Activated T-cell treated with anti-CD3 and anti-CD28 coated beads, Interleukin-2, amount 50 U/mL, for 4 hours (primary cell): ENCODE results near the gene NR5A1. TPM values are rescaled to one million over a fixed set of nuclear protein-coding genes. Genes with fewer than 3 reads are reported as not detected.
A peak's percentile ranks its signal among the peaks of the same experiment; 100 is the strongest.

Source experiments
- ATAC-seq, 2 donors: fragments of 200-7000 bp; cut with Tn5 transposase; one replicate each; pipeline ENCODE4 v1.10.0; 2021
- DNase-seq: peaks from one replicate; pipeline ENCODE4 v3.0.0-alpha.2; 2020
- H3K27me3 Mint-ChIP-seq: one replicate; pipeline ENCODE4 v1.8.0; 2021; ENCODE audit warnings: low read depth, mixed read lengths
- H3K36me3 Mint-ChIP-seq: one replicate; pipeline ENCODE4 v1.8.0; 2022; ENCODE audit warnings: mixed read lengths; ENCODE audit not compliant: insufficient read depth
- H3K4me1 Mint-ChIP-seq: one replicate; pipeline ENCODE4 v1.8.0; 2021; ENCODE audit warnings: low read depth, mixed read lengths
- H3K4me3 Mint-ChIP-seq: one replicate; pipeline ENCODE4 v1.8.0; 2021; ENCODE audit warnings: mild to moderate bottlenecking, moderate library complexity, mixed read lengths
- H3K9me3 Mint-ChIP-seq: one replicate; pipeline ENCODE4 v1.8.0; 2021; ENCODE audit warnings: mixed read lengths
- total RNA-seq, 3 donors: library from RNA; stranded (reverse); gene quantifications; one replicate each; pipeline ENCODE4 v1.2.1, GENCODE V29; 2021

NR5A1 gene
- total RNA-seq, 3 donors from 2014 or later, result 0.08 to 0.16 (median 0.15) TPM

DNA sequence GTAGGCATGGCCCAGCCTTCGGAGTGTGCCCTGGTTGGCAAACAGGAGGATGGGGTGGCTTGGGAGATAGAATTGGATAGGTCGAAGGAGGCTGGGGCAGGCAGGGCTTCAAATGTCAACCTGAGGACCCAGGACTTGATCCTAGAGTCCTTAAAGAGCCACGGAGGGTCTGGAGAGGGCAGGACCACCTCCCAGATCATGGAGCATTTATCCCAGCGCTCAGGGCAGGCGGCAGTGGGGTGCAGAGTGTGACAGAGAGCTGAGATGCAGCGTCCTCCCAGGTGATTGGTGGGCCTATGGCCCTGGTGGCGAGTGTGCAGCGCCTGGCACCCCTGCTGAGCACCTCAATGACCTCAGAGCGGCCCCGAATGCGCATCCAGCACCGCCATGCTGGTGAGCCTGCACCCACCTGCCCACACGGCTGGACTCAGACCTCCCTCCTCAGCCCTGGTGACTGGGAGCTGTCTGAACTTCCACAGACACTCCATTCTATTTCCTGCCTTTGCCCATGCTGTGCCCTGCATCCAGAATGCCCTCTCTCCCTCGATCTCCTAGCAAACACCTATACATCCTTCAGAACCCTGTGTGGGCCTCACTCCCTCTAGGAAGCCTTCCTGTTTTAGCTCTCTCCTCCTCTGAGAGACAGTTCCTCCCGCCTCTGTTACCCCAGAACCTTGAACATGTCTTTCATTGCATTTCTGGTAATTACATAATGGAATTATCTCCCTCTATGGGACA is 50.7 kb downstream of the NR5A1 start:
- Mint-ChIP-seq H3K9me3 (peaks cover 5% of the 10 kb centered on the region), H3K27me3 (peaks cover 13% of the 10 kb centered on the region), H3K4me1 (no peaks in the 10 kb centered on the region), H3K4me3 (no peak overlapping the region), H3K36me3 (no peaks in the 10 kb centered on the region)
- ATAC-seq (no peak), DNase-seq (no peak)

DNA sequence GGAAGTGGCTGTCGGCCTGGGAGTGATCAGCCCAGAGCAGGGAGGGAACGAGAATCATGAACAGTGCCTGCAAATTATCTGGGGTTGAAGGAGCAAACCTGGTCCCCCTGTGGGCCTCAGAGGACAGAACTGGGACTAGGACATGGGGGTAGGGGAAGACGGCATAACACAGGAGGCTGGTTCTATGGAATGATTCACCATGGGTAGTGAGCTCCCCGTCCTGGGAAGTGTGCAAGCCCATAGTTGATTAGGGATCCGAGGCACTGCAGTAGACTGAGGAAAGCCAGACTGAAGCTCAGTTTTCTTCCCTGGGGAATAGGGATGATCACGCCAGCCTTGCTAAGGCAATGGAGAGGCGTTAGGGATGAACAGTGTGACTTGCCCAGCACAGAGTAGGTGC is 51.4 kb downstream of the NR5A1 start:
- peaks cover 1% of the 10 kb centered on the region for H3K4me1 Mint-ChIP-seq
- ATAC-seq (no peak), DNase-seq (no peak)
- no peak overlapping the region for H3K4me3 Mint-ChIP-seq
- no peaks in the 10 kb centered on the region for H3K36me3 Mint-ChIP-seq
- H3K9me3 Mint-ChIP-seq, result peaks cover 5% of the 10 kb centered on the region
- peaks cover 20% of the 10 kb centered on the region for H3K27me3 Mint-ChIP-seq

DNA sequence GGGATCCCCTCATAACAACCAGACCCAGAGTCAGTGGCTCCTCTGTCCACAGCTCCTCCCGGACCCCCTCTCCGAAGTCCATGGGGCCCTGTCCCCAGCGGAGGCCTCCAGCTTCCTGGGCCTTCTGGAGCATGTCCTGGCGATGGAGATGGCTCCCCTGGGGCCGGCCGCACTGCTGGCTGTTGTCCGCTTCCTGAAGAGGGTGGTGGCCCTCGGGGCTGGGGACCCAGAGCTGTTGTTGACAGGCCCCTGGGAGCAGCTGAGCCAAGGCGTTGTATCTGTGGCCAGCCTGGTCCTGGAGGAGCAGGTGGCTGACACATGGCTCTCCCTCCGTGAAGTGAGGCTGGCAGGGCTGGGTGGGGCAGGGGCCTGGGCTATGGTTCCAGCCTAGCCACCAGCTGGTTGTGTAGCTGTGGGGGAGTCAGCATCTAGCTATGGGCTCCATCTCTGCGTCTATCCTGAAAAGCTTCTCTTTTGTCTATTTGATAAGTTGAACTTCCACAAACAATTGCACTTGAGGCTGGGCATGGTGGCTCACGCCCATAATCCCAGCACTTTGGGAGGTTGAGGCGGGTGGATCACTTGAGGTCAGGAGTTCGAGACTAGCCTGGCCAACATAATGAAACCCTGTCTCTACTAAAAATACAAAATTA is 52.3 kb downstream of the NR5A1 start:
- H3K9me3 Mint-ChIP-seq, result no peaks in the 10 kb centered on the region
- no peak overlapping the region for H3K4me3 Mint-ChIP-seq
- no peaks in the 10 kb centered on the region for H3K36me3 Mint-ChIP-seq
- peaks cover 28% of the 10 kb centered on the region for H3K27me3 Mint-ChIP-seq
- no peak for ATAC-seq
- H3K4me1 Mint-ChIP-seq, result peaks cover 1% of the 10 kb centered on the region
- no peak for DNase-seq

DNA sequence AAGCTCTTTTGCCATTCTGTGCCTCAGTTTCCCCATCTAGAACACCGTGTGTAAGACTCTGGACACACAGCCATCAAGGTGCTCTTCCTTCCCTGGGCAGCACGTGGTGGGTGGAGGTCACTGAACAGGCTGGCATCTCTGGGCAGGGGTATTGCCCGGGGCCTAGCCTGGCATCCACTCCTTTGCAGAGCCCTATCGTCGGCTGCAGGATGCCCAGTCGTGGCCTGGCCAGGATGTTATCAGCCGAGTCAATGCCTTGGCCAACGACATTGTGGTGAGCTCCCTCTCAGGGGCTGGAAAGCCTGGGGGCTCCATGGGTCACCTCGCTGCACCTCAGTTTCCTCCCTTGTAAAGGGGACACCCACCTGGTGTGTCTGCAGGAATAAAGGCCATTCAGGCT is 52.9 kb downstream of the NR5A1 start:
- ATAC-seq (no peak), DNase-seq (no peak)
- Mint-ChIP-seq H3K36me3 (no peaks in the 10 kb centered on the region), H3K4me1 (peaks cover 1% of the 10 kb centered on the region), H3K4me3 (no peak overlapping the region), H3K9me3 (no peaks in the 10 kb centered on the region), H3K27me3 (peaks cover 34% of the 10 kb centered on the region)

DNA sequence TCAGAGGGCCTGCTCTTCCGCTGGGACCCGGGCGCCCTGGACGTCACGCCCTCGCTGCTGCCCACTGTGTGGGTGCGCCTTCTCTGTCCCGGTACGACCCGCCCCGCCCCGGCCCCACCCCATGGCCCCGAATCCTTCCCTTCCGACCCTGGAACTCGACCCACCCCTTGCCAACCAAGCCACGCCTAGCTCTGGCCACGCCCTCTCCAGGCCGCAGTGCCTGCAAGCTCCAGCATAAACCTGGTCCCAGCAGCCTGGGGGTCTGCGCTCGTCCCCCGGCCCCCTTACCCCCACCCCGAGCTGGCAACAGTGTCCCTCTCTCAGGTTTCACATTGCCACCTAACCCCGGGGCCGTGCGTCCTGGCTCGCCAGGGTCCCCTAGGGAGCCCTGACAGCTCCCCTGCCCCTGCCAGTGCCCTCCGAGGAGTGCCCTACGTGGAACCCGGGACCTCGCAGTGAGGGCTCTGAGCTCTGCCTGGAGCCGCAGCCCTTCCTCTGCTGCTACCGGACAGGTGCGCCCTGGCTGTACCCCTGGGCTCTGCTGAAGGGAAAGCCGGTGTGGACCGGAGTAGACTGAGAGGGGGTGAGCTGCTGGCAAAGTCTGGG is 53.5 kb downstream of the NR5A1 start:
- no peak for ATAC-seq
- no peaks in the 10 kb centered on the region for H3K9me3 Mint-ChIP-seq
- H3K4me3 Mint-ChIP-seq, result no peak overlapping the region
- H3K27me3 Mint-ChIP-seq, result peaks cover 35% of the 10 kb centered on the region
- no peaks in the 10 kb centered on the region for H3K36me3 Mint-ChIP-seq
- DNase-seq, result no peak
- peaks cover 1% of the 10 kb centered on the region for H3K4me1 Mint-ChIP-seq

DNA sequence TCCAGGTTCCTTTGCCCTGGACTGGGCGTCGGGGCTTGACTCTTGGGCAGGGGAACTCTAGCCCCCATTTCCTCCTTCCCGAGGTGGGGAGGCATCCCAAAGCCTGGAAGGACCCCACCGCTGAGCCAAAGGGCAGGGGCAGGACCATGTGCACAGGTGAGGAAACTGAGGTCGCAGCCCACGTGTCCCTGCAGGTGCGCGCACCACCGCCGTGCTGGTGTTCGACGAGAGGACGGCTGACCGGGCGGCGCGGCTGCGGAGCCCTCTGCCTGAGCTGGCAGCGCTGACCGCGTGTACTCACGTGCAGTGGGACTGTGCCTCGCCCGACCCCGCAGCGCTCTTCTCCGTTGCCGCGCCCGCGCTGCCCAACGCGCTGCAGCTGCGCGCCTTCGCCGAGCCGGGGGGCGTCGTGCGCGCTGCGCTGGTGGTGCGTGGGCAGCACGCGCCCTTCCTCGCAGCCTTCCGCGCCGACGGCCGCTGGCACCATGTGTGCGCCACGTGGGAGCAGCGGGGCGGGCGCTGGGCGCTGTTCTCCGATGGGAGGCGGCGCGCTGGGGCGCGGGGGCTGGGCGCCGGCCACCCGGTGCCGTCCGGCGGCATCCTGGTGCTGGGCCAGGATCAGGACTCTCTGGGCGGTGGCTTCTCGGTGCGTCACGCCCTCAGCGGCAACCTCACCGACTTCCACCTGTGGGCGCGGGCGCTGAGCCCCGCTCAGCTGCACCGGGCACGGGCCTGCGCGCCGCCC is 54.2 kb downstream of the NR5A1 start:
- Mint-ChIP-seq H3K4me1 (peaks cover 1% of the 10 kb centered on the region), H3K9me3 (no peaks in the 10 kb centered on the region), H3K36me3 (no peaks in the 10 kb centered on the region), H3K27me3 (peaks cover 41% of the 10 kb centered on the region), H3K4me3 (no peak overlapping the region)
- ATAC-seq, result no peak
- DNase-seq, result no peak

DNA sequence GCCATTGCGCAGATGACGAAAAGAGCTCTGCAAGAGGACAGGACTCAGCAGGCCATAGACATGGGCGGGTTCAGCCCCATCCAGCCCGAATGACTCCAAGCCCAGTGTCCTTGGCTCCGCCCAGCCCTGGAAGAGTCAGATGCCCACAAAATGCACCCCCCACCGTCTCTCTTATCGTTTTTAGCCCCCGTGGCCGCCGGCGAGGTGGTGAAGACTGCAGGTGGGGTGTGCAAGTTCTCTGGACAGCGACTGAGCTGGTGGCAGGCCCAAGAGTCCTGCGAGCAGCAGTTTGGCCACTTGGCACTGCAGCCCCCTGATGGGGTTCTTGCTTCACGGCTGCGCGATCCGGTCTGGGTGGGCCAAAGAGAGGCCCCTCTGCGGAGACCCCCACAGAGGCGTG is 54.9 kb downstream of the NR5A1 start:
- H3K4me3 Mint-ChIP-seq, result no peak overlapping the region
- no peak for DNase-seq
- peaks cover 38% of the 10 kb centered on the region for H3K27me3 Mint-ChIP-seq
- H3K36me3 Mint-ChIP-seq, result no peaks in the 10 kb centered on the region
- ATAC-seq, result no peak
- H3K9me3 Mint-ChIP-seq, result no peaks in the 10 kb centered on the region
- H3K4me1 Mint-ChIP-seq, result peaks cover 1% of the 10 kb centered on the region

DNA sequence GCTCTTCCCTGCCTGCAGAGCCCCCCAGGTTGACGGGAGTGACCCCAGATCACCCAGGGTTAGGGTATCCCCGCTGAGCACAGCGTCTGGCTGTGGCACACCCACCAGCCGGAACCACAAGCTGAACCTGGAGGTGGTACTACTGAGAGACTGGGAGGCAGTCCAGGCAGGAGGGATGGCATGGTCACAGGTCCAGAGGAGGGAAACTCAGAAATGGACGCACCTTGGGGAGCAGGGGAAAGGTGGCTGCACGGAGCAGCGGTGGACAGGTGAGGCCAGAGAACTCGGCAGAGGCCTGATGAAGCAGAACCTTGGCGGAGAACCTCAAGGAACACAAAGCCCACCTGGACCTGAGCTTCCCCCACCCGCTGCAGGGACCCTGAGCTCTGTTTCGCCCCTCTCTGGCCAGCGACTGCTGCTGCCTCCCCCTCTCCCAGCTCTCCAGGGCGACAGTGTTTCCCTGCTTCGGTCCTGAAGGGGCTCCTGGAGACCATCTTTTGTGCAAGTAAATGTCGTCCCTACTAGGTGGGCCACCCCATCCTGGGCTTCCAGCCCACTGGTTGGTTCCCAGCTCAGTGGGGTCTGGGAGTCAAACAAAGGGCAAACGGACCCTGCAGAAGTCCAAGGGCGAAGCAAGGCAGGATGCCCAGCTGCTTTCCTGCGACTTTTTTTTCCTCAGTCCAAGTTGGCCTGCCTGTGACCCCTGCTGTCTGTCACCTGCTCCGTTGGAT is 56.1 kb downstream of the NR5A1 start:
- Mint-ChIP-seq H3K4me3 (no peak overlapping the region), H3K4me1 (peaks cover 1% of the 10 kb centered on the region)
- DNase-seq, result no peak

DNA sequence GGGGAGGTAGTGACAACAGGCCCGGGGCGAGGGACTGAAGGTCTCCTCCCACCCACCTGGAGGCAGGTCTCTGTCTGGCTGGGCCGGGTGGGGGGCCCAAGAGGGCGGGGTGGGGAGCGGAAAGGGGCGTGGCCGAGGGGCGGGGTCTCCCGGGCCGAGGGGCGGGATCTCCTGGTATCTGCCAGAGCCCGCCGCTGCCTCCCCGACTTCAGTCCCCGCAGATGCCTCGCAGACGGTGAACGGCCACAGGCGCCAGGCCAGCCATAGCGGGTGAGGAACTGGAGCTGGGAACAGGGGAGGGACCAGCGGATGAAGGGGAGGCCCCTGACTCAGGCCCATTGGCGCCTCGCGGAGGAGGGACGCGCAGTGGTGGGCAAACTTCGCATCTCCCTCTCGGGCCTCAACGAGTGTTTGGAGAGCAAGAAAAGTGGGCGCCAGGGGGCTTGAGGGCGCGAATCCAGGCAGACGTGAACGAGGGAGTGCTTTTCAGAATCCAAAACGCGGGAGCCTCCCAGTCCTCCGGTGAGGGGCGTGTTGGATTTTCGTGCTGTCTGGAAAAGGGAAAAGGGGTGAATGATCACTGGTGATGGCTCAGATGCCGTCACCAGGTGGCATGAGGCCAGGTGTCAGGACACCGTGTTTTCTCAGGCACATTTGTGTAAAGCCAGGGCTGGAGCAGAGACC is 56.8 kb downstream of the NR5A1 start, which contains the start of gene ADGRD2:
Gene ADGRD2, plus strand, starts transcription at position 211 of the 684 bp plus-strand sequence. CDS start 1,216 bp downstream, outside the sequence.
- Mint-ChIP-seq H3K27me3 (peaks cover 41% of the 10 kb centered on the region), H3K36me3 (no peaks in the 10 kb centered on the region), H3K4me3 (no peak within 1 kb of the TSS), H3K9me3 (no peaks in the 10 kb centered on the region), H3K4me1 (peaks cover 1% of the 10 kb centered on the region)
- no peak for DNase-seq
- ATAC-seq, result peak; percentile 25 to 36

More for the DNA sequence above, 56.1 kb downstream of the NR5A1 start:
- Mint-ChIP-seq H3K9me3 (no peaks in the 10 kb centered on the region), H3K36me3 (no peaks in the 10 kb centered on the region), H3K27me3 (peaks cover 41% of the 10 kb centered on the region)
- ATAC-seq, result no peak

DNA sequence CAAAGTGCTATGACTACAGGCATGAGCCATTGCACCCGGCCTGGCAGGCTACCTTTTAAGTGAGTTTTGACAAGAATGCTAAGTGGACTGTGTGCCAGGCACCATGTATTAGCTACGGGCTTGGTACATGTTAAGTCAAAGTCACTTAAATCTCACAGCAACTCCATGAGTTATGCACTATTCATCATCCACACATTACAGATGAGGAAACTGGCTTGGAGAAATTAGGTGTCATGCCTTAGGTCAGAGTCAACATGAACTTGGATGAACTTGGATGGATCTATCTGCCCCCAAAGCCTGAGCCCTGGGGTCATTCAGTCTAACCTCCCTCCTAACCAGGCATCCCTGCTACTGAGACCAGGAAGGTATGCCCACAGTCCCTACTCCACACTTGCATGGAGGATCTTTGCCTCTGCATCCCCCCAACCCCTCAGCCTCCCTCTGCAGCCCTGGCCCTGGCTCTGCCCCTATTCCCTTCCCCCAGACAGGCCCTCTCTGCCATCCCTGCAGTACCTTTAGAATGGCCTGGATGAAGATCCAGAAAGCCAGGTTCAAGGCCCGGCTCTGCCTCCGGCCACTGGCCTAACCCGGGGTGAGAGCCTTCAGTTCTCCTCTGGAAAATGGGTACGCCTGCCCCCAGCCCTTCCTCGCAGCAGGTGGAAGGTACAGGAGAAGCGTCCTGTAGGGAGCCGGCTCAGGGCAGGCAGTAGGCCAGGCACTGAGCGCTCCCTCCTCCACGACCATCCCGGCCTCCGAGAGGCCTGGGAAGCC is 57.6 kb downstream of the NR5A1 start:
- Mint-ChIP-seq H3K4me3 (no peak overlapping the region), H3K9me3 (no peaks in the 10 kb centered on the region), H3K36me3 (no peaks in the 10 kb centered on the region), H3K27me3 (peaks cover 45% of the 10 kb centered on the region), H3K4me1 (peaks cover 1% of the 10 kb centered on the region)
- DNase-seq, result no peak
- ATAC-seq, result no peak

DNA sequence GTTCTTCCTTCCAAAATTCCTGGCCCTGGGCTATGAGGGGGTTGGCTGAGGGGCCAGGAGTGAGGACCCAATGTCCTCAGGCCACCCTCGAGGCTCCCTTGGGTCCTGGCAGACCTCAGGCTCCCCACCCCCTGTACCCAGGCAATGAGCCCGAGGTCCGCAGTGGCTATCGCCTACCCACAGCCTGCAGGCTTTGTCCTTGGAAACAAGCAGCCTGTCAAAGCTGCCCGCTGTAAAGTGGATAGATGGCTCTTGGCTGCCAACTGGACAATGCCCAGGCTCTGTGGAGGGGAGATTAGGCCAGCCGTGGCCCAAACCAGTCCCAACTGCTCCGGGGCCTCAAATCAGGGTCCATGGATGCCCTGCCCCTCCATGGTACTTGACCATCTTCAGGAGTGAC is 59.2 kb downstream of the NR5A1 start:
- DNase-seq (no peak), ATAC-seq (no peak)
- Mint-ChIP-seq H3K4me1 (peaks cover 1% of the 10 kb centered on the region), H3K9me3 (no peaks in the 10 kb centered on the region), H3K27me3 (peaks cover 53% of the 10 kb centered on the region), H3K4me3 (no peak overlapping the region), H3K36me3 (no peaks in the 10 kb centered on the region)

DNA sequence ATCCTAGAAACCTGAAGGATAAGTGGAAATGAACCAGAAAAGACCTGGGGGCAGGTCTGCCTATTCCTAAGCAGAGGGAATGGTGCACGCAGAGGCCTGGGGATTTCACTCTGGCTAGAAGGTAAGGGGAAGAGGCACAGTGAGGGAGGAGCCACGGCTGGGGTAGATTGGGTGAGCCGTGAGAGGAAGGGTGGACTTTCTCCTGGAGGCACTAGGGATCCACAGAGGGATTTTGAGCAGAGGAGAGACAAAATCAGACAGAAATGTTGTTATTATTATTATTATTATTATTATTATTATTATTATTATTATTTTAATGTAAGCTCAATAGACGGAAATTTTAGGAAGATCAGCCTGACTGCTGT is 59.9 kb downstream of the NR5A1 start:
- no peak overlapping the region for H3K4me3 Mint-ChIP-seq
- peaks cover 49% of the 10 kb centered on the region for H3K27me3 Mint-ChIP-seq
- H3K9me3 Mint-ChIP-seq, result no peaks in the 10 kb centered on the region
- no peaks in the 10 kb centered on the region for H3K36me3 Mint-ChIP-seq
- DNase-seq, result no peak
- peaks cover 1% of the 10 kb centered on the region for H3K4me1 Mint-ChIP-seq
- ATAC-seq, result no peak

DNA sequence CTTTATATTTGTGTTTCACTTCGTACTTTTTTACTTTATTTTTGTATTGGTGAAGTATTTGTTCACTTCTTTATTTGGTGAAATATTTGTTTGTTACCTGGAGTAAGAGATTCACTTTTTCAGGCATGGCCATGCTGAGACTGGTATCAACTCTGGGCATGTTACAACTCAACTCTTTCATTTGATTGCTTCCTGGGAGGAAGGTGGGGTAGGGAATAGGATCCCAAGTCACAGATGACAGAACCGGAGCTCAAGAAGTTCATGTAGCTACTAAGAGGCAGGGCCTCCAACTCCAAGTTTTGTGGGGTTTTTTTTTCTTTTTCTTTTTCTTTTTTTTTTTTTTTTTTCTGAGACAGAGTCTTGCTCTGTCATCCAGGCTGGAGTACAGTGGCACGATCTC is 63.0 kb downstream of the NR5A1 start:
- Mint-ChIP-seq H3K4me1 (no peaks in the 10 kb centered on the region), H3K27me3 (peaks cover 43% of the 10 kb centered on the region), H3K36me3 (no peaks in the 10 kb centered on the region), H3K4me3 (no peak overlapping the region), H3K9me3 (no peaks in the 10 kb centered on the region)
- DNase-seq, result no peak
- no peak for ATAC-seq
